HG02840 (cell line): ENCODE data around the gene RALGPS1.

ENCODE experiments used
- ATAC-seq: cut with Tn5 transposase; IDR thresholded peaks from one replicate; pipeline ENCODE4 v1.9.1; 2021; ENCODE audit warnings: mild to moderate bottlenecking, moderate library complexity, moderate number of reproducible peaks; ENCODE audit not compliant: unreplicated experiment, low FRiP score

Gene RALGPS1

DNA sequence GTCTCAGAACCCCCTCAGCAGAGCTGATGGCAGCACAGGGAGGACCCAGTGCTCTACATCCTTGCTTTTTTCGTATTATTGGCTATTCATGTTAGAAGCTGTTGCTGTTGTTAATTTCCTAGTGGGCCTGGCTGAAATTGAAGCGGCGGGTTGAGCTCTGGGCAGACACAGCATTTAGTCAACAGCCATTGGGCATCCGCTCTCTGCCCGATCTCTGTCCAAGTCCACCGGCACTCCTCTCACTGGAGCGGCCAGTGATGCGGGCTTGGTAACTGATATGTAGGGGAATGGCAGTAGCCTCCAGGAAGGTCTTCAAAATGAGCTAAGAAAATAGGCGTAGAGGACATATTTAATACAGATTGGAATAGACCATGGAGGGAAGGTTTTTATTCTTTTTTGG lies 348.7 kb downstream of the RALGPS1 start:
- ATAC-seq = no peak

GRCh38 chr9:127263664-127264063 lies 349.1 kb downstream of the RALGPS1 start:
- no peak for ATAC-seq

DNA sequence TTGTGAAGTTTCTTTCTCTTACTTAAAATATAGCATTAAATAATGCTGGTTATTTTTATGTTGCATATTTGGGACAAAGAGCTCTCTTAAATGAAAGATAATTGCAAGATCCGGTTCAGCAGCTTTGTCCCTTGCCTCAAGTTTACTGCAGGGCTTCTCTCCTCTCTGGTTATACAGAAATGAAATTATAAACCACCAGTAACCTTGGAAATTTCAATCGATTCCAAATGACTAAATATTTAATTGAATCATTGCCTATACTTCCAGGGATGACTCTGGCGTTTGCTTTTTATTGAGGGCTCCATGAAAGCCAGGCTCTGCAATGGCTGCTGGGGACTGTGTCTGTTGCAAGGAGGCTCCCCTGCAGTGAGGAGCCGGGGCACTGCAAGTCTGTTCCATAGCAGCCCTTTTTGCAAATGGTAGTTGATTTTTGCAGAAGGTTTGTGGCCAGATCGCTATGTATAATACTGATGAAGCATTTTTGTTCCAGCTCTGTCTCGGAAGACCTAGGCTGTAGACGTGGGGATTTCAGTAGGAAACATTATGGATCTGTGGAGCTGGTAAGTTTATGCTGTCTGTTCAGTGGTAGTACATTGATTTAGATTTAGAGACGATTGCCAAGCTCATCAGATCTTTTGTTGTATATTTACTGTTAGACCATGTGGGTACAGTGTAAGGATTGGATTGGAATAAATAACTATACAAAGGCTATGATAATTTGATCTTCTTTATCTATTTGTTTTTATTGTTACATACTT lies 350.1 kb downstream of the RALGPS1 start, which contains the start of gene GARNL3:
TSS of gene GARNL3 (plus strand) at position 313 of the 758 bp plus-strand sequence. CDS start at position 417, 104 bp downstream.
- ATAC-seq = no peak

DNA sequence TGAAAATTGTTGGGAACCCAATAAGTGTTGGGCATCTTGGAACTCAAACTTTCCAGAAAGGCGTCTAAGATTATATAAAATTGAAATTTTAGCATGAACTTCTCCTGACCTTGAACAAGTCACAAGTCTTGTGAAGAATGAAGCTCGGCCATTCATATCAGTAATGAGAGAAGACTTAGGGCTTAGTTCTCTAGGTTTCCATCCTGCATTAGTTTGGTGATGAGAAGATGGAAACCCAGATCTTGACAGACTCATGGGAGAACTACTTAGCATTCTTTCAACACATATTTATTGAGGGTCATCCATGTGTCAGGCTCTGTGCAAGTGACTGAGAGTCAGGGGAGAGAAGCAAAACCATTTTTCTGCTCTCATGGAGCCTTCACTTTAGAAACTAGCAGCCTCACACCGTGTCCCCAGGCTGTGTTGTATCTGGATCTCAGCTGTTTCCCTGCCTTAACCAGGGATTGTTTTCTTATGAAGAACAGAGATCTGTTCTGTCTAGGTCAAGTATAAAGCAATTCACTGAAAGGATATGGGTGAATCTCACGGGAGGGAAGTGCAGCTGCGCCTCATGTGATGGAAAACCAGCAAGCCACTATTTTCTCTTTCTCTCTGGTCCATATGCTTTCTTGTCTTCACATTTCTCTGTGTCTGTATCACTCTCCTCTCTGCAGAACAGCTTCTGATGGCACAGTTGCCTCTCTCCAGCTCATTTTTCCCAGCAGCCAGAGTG lies 353.4 kb downstream of the RALGPS1 start:
- no peak for ATAC-seq

DNA sequence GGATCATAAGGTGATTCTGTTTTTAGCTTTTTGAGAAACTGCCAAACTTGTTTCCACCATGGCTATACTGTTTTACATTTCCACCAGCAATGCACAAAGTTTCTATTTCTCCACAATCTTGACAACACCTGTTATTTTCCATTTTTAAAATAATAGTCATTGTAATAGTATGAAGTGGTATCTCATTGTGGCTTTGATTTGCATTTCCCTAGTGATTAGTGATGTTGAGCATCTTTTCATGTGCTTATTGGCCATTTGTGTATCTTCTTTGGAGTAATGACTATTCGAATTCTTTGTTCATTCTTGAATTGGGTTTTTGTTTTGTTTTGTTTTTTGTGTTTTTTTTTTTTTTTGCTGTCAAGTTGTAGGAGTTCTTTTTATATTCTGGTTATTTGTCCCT lies 354.9 kb downstream of the RALGPS1 start:
- ATAC-seq = no peak
